CD1c-positive myeloid dendritic cell (primary cell): Measurements from ENCODE around the gene DNAJC2.
"Not testable (repeated sequence)": the region's sequence is repeated elsewhere in the genome, so short reads cannot be mapped to it uniquely, and the experiment has no call there.

Experiments used
- DNase-seq: peaks from one replicate; pipeline ENCODE4 v3.0.0-alpha.2; 2016; ENCODE audit errors: extremely low spot score

DNAJC2 gene

DNA sequence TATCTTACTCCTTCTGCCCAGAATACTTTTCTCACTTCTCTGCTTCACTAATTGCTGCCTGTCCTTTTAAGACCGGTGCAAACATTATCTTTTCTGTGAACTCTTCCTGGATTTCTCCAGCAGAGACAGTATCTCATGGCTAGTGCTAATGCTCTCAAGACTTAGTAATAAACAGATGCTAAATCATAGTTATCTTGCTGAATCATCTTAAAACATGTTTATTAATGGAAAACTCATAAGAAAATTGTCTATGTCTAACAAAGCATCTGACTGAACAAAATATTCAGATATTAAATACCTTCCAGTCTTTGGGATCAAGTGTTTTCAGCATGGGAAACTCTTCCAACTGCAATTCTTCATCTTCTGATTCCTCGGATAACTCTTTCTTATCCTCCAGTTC lies 3.1 kb downstream of the DNAJC2 start:
- DNase-seq: no peak

DNA sequence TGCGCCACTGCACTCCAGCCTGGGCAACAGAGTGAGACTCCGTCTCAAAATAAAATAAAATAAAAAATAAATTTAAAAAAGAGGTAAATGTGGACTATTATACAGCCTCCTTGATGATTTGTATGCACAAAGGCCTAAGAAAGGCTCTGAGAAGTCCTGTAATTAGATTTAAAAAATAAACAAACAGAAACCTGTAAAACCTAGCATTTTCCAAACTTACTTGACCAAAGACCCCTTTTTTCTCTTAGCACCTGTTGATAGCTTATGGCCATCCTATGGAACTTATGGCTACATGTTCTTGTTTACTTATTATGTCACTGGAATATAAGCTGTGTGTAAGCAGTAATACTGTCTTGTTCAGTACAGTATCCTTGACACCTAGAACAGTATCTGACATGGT lies 5.7 kb downstream of the DNAJC2 start:
- no peak for DNase-seq

- DNase-seq: peak; percentile 26
Measured at GRCh38 chr7:103336761-103337160, 7.8 kb downstream of the DNAJC2 start.

DNA sequence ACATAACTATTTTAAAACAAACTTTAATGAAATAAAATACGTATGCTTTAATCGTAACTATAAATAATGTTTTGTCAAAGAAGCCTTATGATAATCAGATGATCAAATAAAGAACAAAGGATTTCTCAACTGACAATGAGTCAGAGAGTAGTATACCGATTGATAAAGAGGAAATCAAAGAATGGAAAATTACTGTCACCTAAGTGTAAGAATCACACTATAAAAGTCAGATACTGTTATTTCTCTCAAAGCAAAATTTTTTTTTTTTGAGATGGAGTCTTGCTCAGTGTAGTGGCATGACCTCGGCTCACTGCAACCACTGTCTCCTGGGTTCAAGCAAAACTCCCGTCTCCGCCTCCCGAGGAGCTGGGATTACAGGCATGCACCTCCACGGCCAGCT lies 18.8 kb downstream of the DNAJC2 start:
- no peak for DNase-seq

GRCh38 chr7:103317009-103317408 lies 27.6 kb downstream of the DNAJC2 start:
- no peak for DNase-seq

- no peak for DNase-seq
Measured at GRCh38 chr7:103316380-103316941, 28.1 kb downstream of the DNAJC2 start.

DNA sequence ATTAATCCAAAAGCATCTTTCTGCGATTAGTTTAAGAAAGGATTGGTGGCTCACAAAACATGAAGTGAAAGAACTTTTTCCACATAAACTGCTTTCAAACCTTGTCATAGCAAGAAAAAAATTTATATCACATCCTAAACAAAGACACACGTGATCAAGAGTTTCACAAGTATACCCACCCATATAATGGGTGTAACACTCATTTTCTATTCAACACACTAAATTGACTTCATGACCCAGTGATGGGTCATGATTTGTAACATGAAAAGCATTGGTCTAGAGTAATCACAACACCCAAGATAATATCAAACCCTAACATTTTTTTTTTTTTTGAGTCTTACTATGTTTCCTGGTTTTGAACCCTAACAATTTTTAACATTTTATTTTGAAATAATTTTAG lies 29.7 kb downstream of the DNAJC2 start:
- no peak for DNase-seq

DNA sequence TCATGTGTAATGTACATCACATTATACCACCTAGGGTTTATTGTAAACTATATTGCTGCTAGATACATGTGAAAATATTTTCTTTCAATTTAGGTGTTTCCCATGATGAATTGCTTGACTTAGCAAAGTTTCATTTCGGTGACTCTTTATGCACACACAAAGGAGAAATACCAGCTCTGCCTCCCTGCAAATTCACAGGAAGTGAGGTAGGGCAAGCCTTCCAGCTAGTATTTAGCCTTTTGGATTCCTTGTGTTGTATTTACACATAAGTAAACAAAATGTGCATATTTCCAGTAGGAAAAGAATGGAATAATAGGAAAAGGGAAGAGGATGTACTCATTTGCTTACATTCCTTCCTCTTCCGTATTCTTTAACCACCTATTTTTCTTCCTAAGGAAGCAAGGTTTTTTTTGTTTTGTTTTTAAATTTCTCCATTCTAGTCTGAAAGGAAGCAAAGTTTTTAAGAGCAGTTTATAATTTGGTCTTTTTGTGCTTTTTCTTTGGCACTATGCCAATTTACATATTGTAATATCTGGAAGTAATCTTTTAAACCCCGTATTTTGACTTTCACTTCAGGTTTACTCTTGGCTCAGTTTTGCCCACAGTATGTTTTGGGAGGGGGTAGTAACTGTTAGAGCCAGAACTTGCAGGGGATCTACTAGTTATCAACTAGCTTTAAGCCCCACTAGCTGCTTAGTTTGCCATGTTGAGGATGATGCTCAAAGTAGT lies 36.9 kb downstream of the DNAJC2 start:
- no peak for DNase-seq

- DNase-seq: no peak
Measured at GRCh38 chr7:103301441-103301840, 43.1 kb downstream of the DNAJC2 start.

- DNase-seq: no peak
Measured at GRCh38 chr7:103299660-103300059, 44.9 kb downstream of the DNAJC2 start.

DNA sequence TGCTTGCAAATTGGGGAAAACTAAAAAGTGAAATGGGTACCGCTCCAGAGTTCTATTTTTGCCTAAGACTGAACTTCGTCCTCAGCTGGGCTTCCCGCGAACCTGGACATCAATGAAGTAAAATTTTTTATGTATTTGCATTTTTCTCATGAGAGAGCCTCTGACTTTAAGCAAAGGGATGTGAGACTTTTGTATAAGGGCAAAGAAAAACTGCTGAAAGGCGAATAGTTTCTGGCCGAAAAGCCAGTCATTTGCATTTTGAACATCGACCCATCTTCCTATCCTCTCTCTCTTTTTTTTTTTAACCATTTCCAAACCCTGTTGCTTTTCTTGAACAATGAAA lies 46.8 kb downstream of the DNAJC2 start:
- DNase-seq: no peak

DNA sequence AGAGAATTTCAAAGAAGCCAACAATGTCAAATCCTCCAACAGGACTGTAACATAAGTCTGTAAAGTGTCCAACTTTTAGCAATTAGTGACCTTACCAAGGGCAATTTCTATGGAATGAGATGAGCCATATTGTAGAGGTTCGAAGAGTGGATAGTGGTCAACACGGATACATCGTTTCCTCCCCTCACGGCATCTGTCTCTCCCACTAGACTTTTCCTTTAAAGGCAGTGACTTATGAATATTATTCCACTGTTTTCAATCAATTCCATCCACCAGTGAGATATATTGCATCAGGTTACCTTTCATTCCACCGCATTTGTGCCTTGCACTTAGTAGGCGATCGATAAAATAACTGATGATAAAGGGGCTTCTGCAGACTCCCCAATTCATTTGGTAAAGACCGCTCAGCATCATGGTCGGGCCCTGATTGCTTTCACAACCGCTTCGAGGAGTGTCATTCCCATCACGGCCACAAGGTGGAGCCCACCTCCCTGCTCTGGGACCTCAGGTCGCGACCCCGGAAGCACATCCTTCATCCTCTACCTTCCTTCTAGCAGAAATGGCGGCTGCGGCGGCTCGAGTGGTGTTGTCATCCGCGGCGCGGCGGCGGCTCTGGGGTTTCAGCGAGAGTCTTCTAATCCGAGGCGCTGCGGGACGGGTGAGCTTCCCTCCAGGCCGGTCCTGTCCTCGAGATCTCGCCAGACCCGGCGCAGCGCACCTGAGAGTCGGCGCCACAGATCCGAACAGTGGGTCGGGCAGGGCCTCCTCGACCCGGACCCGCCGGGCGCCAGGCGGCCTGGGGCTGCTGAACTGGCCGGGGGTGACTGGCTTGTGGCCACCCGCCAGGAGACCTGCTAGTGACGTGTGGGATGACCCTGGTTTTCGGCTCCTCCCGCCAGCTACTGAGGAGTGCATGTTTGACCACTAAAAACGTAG lies 47.4 kb downstream of the DNAJC2 start, which contains the start of gene PMPCB:
PMPCB (plus strand) TSS at position 535 of the 936 bp plus-strand sequence; CDS start at position 560, 25 bp downstream.
- peak; percentile 96 for DNase-seq

GRCh38 chr7:103293526-103293925 lies 51.0 kb downstream of the DNAJC2 start:
- no peak for DNase-seq

DNA sequence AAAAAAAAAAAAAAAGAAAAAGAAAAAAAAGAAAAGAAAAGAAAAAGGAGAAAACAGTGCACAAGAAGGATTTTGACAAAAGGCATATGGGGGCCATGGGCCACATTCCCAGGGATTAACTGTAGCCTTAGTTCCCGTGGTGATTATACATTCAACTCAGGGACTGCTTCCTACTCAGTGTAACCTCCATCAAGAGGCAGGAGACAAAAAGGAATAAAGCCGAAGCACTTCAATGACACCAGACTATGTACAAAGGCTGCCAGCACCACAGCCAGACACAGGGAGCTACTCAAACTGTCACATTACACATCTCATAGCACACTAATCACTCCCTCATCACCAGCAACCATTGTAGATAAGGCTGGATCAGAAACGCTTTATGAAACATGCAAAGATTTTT lies 52.4 kb downstream of the DNAJC2 start:
- no peak for DNase-seq

- not testable (repeated sequence) for DNase-seq
Measured at GRCh38 chr7:103282802-103283427, 61.7 kb downstream of the DNAJC2 start.

- not testable (repeated sequence) for DNase-seq
Measured at GRCh38 chr7:103280803-103281155, 63.8 kb downstream of the DNAJC2 start.

DNA sequence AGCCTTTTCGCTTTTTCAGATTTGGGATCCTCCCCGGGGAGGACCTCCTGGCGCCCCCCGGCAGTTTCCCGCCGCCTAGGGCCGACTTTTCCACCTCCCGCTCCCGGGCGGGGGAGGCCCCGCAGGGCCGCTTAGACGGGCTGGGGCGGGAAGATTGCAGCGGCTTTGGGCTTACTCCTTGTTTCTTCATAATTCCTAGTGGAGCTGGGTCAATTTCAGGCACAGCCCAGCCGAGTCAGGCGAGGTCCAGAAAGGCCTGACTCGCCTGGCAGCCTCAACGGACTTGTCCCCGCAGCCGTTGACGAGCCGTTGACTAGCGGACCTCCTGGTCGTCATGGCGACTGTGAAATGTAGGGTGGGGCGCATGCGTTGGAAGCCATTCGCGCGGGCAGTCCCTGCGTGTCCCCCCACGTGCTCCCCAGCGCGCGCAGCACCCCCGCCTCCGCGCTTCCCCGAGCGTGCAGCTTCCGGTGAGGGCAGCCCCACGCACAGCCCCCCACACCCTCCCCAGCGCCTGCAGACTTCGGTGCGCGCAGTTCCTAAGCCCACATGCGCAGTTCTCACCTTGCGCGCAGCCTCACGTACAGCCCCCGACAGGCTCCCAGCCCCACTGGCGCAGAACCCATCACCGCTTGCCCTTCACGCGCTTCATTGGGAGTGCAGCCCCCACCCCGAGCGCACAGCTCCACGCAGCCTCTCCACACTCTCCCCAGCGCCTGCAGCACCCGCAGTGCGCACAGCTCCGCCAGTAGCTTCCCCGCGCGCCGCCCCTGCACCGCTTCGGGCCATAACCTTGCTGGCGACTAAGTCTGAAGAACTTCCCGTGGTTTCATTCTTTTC lies 64.4 kb downstream of the DNAJC2 start:
- DNase-seq: peak; percentile 81

DNA sequence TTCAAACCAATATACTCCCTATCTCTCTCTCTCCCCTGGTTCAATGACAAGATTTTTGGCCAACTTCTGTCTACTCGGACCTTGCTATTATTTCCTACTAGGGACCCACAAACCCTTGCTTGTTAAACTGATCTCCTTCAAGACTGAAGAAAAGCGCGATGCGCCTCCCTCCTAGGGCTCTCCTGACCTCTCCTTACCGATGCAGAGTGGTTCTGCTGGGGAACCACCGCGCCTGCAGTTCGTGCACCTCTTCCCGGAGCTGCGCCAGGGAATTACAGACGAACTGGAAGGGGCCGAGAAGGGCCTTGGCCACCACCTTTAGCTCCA lies 65.0 kb downstream of the DNAJC2 start:
- not testable (repeated sequence) for DNase-seq

GRCh38 chr7:103278195-103278594 lies 66.4 kb downstream of the DNAJC2 start:
- not testable (repeated sequence) for DNase-seq

DNA sequence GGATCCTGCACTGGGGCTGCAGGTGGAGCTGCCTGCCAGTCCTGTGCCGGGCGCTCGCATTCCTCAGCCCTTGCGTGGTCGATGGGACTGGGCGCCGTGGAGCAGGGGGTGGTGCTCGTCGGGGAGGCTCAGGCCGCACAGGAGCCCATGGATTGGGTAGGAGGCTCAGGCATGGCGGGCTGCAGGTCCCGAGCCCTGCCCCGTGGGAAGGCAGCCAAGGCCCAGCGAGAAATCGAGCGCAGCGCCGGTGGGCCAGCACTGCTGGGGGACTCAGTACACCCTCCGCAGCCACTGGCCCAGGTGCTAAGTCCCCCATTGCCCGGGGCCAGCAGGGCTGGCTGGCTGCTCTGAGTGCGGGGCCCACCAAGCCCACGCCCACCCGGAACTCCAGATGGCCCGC lies 69.7 kb downstream of the DNAJC2 start:
- not testable (repeated sequence) for DNase-seq

DNA sequence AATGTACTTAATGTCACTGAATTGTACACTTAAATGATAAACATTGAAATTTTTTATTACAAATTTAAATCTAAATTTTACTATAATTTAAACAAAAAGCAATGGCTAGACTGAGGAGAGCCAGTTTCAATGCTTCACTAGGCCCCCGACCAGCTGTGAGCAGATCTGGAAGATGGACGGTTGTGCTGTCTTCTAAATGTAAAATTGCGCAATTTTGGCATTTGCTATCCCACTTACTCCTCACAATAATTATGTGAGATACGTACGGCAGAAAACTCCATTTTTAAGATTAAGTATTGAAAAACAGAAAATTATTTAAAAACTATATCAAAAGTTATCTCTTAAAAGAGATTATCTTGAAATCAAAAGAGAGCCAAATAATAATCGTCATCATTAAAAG lies 71.2 kb downstream of the DNAJC2 start:
- DNase-seq: not testable (repeated sequence)
